WTC11 (cell line): ENCODE results near the gene LAMA5. TPM values are rescaled to one million over a fixed set of nuclear protein-coding genes. Genes with fewer than 3 reads are reported as not detected.

ENCODE experiments used
- ATAC-seq: fragments of 200-7000 bp; cut with Tn5 transposase; 2 replicates; pipeline ENCODE4 v1.10.0; 2021; ENCODE audit warnings: mild to moderate bottlenecking, moderate library complexity
- CTCF ChIA-PET: fragments of 300-600 bp; sonication (Branson Sonifier 250); formaldehyde crosslinking; loops from one replicate; lab custom pipeline; 2021; ENCODE audit warnings: antibody characterized with exemption; lab: Charles Lee
- POLR2A ChIA-PET: fragments of 350-600 bp; sonication (Branson Sonifier 250); formaldehyde crosslinking; loops from one replicate; lab custom pipeline; 2021; ENCODE audit warnings: antibody characterized with exemption; lab: Charles Lee
- DNase-seq: peaks from one replicate; pipeline ENCODE4 v3.0.0; 2021; ENCODE audit warnings: low spot score
- H3K27ac Mint-ChIP-seq: 2 replicates; pipeline ENCODE4 v1.8.0; 2021; ENCODE audit warnings: mixed read lengths
- H3K27me3 Mint-ChIP-seq: 2 replicates; pipeline ENCODE4 v1.8.0; 2021; ENCODE audit warnings: low read depth, mild to moderate bottlenecking, moderate library complexity, mixed read lengths
- H3K36me3 Mint-ChIP-seq: 2 replicates; pipeline ENCODE4 v1.8.0; 2021; ENCODE audit warnings: mixed read lengths
- H3K4me1 Mint-ChIP-seq: 2 replicates; pipeline ENCODE4 v1.8.0; 2022; ENCODE audit warnings: mixed read lengths
- H3K4me3 Mint-ChIP-seq: 2 replicates; pipeline ENCODE4 v1.8.0; 2021; ENCODE audit warnings: mild to moderate bottlenecking, moderate library complexity, mixed read lengths
- H3K9me3 Mint-ChIP-seq: 2 replicates; pipeline ENCODE4 v1.8.0; 2021; ENCODE audit warnings: mixed read lengths
- CBFB ChIP-seq: sonication (generic); formaldehyde crosslinking; IDR thresholded peaks from 2 replicates; pipeline ENCODE4 v1.8.1; 2022; ENCODE audit warnings: mild to moderate bottlenecking, low read depth, missing genetic modification reagents
- CREM ChIP-seq: sonication (generic); formaldehyde crosslinking; IDR thresholded peaks from 2 replicates; pipeline ENCODE4 v1.8.1; 2022; ENCODE audit warnings: mild to moderate bottlenecking, missing genetic modification reagents, moderate library complexity
- EMX1 ChIP-seq: fragments of 250-450 bp; sonication (Bioruptor Pico); IDR thresholded peaks from 2 replicates; pipeline ENCODE4 v1.8.0; 2021; ENCODE audit warnings: mild to moderate bottlenecking
- ESRRA ChIP-seq: sonication (generic); formaldehyde crosslinking; IDR thresholded peaks from 2 replicates; pipeline ENCODE4 v1.8.1; 2022; ENCODE audit warnings: mild to moderate bottlenecking, missing genetic modification reagents, borderline replicate concordance
- FOXJ3 ChIP-seq: sonication (generic); formaldehyde crosslinking; IDR thresholded peaks from 2 replicates; pipeline ENCODE4 v1.9.0; 2021; ENCODE audit warnings: missing genetic modification reagents, mild to moderate bottlenecking, borderline replicate concordance
- FOXK1 ChIP-seq: sonication (generic); formaldehyde crosslinking; IDR thresholded peaks from 2 replicates; pipeline ENCODE4 v1.8.0; 2022; ENCODE audit warnings: mild to moderate bottlenecking, moderate library complexity, missing genetic modification reagents
- FOXP1 ChIP-seq: sonication (generic); formaldehyde crosslinking; IDR thresholded peaks from 2 replicates; pipeline ENCODE4 v1.8.0; 2022; ENCODE audit warnings: missing genetic modification reagents, mild to moderate bottlenecking, moderate library complexity, borderline replicate concordance
- MYBL2 ChIP-seq: sonication (generic); formaldehyde crosslinking; IDR thresholded peaks from 2 replicates; pipeline ENCODE4 v1.8.1; 2023; ENCODE audit warnings: mild to moderate bottlenecking, moderate library complexity, missing genetic modification reagents
- PREB ChIP-seq: sonication (generic); formaldehyde crosslinking; IDR thresholded peaks from 2 replicates; pipeline ENCODE4 v1.8.1; 2022; ENCODE audit warnings: mild to moderate bottlenecking, missing genetic modification reagents, moderate library complexity, borderline replicate concordance
- SP1 ChIP-seq: sonication (generic); formaldehyde crosslinking; conservative IDR thresholded peaks from 2 replicates; pipeline ENCODE4 v1.8.1; 2022; ENCODE audit warnings: missing genetic modification reagents
- STAT6 ChIP-seq: sonication (generic); formaldehyde crosslinking; conservative IDR thresholded peaks from 2 replicates; pipeline ENCODE4 v1.8.1; 2023; ENCODE audit warnings: mild to moderate bottlenecking, low read depth, missing genetic modification reagents, moderate library complexity
- USF1 ChIP-seq: sonication (generic); formaldehyde crosslinking; IDR thresholded peaks from 2 replicates; pipeline ENCODE4 v1.8.0; 2022; ENCODE audit warnings: mild to moderate bottlenecking, missing genetic modification reagents
- ZNF263 ChIP-seq: sonication (generic); formaldehyde crosslinking; IDR thresholded peaks from 2 replicates; pipeline ENCODE4 v1.8.1; 2022; ENCODE audit warnings: low read depth, mild to moderate bottlenecking, moderate library complexity, missing genetic modification reagents
- ZNF396 ChIP-seq: fragments of 250-450 bp; sonication (Bioruptor Pico); IDR thresholded peaks from 2 replicates; pipeline ENCODE4 v1.8.0; 2021; ENCODE audit warnings: mild to moderate bottlenecking, moderate library complexity, borderline replicate concordance
- ZNF425 ChIP-seq: fragments of 250-450 bp; sonication (Bioruptor Pico); conservative IDR thresholded peaks from 2 replicates; pipeline ENCODE4 v1.9.0; 2021; ENCODE audit warnings: mild to moderate bottlenecking
- ZNF532 ChIP-seq: fragments of 250-450 bp; sonication (Bioruptor Pico); IDR thresholded peaks from 2 replicates; pipeline ENCODE4 v1.9.0; 2021; ENCODE audit warnings: mild to moderate bottlenecking, borderline replicate concordance
- total RNA-seq: library from RNA; stranded (reverse); gene quantifications from 3 replicates; pipeline ENCODE4 v1.2.3, GENCODE V29; 2021
- TF ChIP-seq, protein P1 (sequence below): sonication (generic); formaldehyde crosslinking; IDR thresholded peaks from 2 replicates; pipeline ENCODE4 v1.8.1; 2023; ENCODE audit warnings: mild to moderate bottlenecking, missing genetic modification reagents, moderate library complexity
- TF ChIP-seq, protein P2 (sequence below): sonication (generic); formaldehyde crosslinking; IDR thresholded peaks from 2 replicates; pipeline ENCODE4 v1.8.1; 2022; ENCODE audit warnings: low read depth, missing genetic modification reagents, borderline replicate concordance
- TF ChIP-seq, protein P3 (sequence below): fragments of 250-450 bp; sonication (Bioruptor Pico); IDR thresholded peaks from 2 replicates; pipeline ENCODE4 v2.1.2; 2022; ENCODE audit warnings: mild to moderate bottlenecking, moderate library complexity

LAMA5 gene
- total RNA-seq, 1 experiment from 2014 or later = 329 TPM

DNA sequence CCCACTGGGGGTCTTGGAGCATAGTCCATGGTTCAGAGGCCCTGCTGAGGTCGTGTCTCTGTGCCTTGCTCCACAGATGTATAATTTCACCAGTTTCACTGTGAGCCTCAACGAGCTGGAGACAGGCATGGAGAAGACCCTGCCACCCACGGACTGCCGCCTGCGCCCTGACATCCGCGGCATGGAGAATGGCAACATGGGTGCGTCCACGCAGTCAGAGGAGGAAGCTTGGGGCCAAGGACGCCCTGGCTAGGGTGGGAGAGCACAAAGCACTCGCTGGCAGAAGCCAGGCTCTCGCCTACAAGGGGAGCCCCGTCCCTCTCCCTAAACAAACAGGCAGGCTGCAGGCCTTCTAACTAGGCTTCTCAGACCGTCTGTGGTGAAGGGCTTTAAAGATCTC, 78.0 kb downstream of the LAMA5 start (continued):
- TF ChIP-seq, protein P1, sequence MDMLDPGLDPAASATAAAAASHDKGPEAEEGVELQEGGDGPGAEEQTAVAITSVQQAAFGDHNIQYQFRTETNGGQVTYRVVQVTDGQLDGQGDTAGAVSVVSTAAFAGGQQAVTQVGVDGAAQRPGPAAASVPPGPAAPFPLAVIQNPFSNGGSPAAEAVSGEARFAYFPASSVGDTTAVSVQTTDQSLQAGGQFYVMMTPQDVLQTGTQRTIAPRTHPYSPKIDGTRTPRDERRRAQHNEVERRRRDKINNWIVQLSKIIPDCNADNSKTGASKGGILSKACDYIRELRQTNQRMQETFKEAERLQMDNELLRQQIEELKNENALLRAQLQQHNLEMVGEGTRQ = no peak
- TF ChIP-seq FOXP1 (CRISPR knock-in tag) (no peak), FOXJ3 (CRISPR knock-in tag) (no peak), ZNF425 (CRISPR knock-in tag) (no peak), CBFB (CRISPR knock-in tag) (no peak), ZNF263 (CRISPR knock-in tag) (no peak), PREB (CRISPR knock-in tag) (no peak), ESRRA (no peak), MYBL2 (no peak), STAT6 (CRISPR knock-in tag) (no peak), EMX1 (CRISPR knock-in tag) (no peak), CREM (no peak)
- TF ChIP-seq, protein P2, sequence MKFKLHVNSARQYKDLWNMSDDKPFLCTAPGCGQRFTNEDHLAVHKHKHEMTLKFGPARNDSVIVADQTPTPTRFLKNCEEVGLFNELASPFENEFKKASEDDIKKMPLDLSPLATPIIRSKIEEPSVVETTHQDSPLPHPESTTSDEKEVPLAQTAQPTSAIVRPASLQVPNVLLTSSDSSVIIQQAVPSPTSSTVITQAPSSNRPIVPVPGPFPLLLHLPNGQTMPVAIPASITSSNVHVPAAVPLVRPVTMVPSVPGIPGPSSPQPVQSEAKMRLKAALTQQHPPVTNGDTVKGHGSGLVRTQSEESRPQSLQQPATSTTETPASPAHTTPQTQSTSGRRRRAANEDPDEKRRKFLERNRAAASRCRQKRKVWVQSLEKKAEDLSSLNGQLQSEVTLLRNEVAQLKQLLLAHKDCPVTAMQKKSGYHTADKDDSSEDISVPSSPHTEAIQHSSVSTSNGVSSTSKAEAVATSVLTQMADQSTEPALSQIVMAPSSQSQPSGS = no peak
- TF ChIP-seq, all 79 proteins: peak for 0

DNA sequence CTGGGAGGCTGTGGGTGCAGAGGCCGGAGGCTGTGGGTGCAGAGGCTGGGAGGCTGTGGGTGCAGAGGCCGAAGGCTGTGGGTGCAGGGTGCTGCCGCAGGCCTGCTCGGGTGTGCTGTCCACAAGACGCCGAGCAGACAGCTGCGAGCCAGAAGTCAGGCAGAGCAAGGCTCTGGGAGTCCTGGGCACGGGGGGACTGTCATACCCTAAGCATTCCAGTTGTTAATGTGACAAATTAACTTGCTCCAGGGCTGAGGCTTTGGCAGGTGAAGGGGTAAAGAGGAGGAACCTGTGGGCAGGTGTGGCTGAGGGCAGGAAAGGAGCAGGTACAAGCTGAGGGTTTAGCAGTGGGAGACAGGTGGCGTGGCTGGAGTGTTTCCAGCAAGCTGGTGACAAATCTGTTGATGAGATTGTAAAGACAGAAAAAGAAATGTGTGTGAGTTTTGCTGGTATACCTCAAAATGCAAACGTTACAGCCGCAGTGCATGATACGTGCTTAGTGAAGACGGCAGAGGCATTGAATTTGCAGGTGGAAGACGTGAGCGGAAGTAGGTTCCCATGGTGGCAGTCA, 78.5 kb downstream of the LAMA5 start:
- ChIA-PET POLR2A (no interaction called here), CTCF (no interaction called here)
- no peaks in the 10 kb centered on the region for H3K9me3 Mint-ChIP-seq
- no peaks in the 10 kb centered on the region for H3K4me1 Mint-ChIP-seq
- ATAC-seq (no peak), DNase-seq (no peak)
- H3K27me3 Mint-ChIP-seq = no peaks in the 10 kb centered on the region
- no peak overlapping the region for H3K27ac Mint-ChIP-seq
- no peak for TF ChIP-seq ZNF532 (CRISPR knock-in tag)
- no peak for TF ChIP-seq PREB (CRISPR knock-in tag)
- no peak for TF ChIP-seq FOXK1 (CRISPR knock-in tag)
- no peak for TF ChIP-seq USF1 (CRISPR knock-in tag)
- no peak for TF ChIP-seq ZNF396 (CRISPR knock-in tag)
- no peak for TF ChIP-seq SP1
- TF ChIP-seq EMX1 (CRISPR knock-in tag) = no peak
- TF ChIP-seq, protein P3, sequence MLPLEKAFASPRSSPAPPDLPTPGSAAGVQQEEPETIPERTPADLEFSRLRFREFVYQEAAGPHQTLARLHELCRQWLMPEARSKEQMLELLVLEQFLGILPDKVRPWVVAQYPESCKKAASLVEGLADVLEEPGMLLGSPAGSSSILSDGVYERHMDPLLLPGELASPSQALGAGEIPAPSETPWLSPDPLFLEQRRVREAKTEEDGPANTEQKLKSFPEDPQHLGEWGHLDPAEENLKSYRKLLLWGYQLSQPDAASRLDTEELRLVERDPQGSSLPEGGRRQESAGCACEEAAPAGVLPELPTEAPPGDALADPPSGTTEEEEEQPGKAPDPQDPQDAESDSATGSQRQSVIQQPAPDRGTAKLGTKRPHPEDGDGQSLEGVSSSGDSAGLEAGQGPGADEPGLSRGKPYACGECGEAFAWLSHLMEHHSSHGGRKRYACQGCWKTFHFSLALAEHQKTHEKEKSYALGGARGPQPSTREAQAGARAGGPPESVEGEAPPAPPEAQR (CRISPR knock-in tag) = no peak
- H3K4me3 Mint-ChIP-seq = no peak overlapping the region
- peaks cover 23% of the 10 kb centered on the region for H3K36me3 Mint-ChIP-seq
